Mucosa of stomach (tissue), 1 donor: ENCODE results near the gene PPEF1.

Source experiments
- H3K27me3 ChIP-seq: one replicate; pipeline ENCODE4 v1.7.0; 2013; ENCODE audit warnings: mild to moderate bottlenecking, low read length; ENCODE audit not compliant: control insufficient read depth, insufficient read depth
- H3K36me3 ChIP-seq: one replicate; pipeline ENCODE4 v1.7.0; 2013; ENCODE audit warnings: low read length; ENCODE audit not compliant: control insufficient read depth, insufficient read depth
- H3K4me1 ChIP-seq: one replicate; pipeline ENCODE4 v1.7.0; 2013; ENCODE audit warnings: mild to moderate bottlenecking, low read length; ENCODE audit not compliant: control insufficient read depth, insufficient read depth
- H3K4me3 ChIP-seq: one replicate; pipeline ENCODE4 v1.7.0; 2013; ENCODE audit warnings: low read length
- H3K9ac ChIP-seq: one replicate; pipeline ENCODE4 v1.7.0; 2013; ENCODE audit warnings: mild to moderate bottlenecking, low read length, moderate library complexity
- H3K9me3 ChIP-seq: one replicate; pipeline ENCODE4 v1.7.0; 2013; ENCODE audit warnings: mild to moderate bottlenecking, low read length, moderate library complexity; ENCODE audit not compliant: control insufficient read depth
- donor health status: Pancreatic carcinoma.

The PPEF1 gene

DNA sequence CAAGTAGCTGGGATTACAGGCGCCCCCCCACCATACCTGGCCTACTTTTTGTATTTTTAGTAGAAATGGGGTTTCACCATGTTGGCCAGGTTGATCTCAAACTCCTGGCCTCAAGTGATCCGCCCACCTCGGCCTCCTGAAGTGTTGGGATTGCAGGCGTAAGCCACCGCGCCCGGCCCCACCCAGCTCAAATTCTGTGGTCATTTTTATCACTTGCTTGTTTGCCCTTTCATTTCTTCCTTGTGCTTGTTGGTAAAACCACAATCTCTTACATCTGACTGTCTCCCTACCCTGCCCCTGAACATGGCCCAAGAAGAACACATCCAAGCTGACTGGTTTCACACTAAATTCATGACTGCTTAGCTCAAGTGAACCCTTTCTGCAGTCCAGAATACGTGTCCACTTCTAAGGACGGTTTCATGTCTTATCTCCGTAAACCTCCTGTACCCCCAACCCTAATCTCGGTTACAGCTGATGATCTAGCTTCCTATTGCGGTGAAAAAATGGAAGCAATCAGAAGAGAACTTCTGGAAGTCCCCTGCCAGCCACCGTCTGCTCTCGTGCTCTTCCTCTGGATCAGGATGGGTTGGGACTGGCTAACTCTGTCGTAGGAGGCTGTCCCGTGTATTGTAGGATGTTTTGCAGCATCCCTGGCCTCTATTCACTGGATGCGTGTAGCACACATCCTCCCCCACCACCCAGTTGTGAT, 30.1 kb upstream of the PPEF1 start:
- Histone ChIP-seq H3K9me3 (no peaks in the 10 kb centered on the region), H3K27me3 (no peaks in the 10 kb centered on the region), H3K4me3 (no peak overlapping the region), H3K9ac (no peak overlapping the region), H3K4me1 (peaks cover 5% of the 10 kb centered on the region), H3K36me3 (no peaks in the 10 kb centered on the region)

GRCh38 chrX:18681996-18682395, 25.4 kb upstream of the PPEF1 start:
- H3K9me3 ChIP-seq = no peaks in the 10 kb centered on the region
- H3K36me3 ChIP-seq = no peaks in the 10 kb centered on the region
- H3K4me3 ChIP-seq = no peak overlapping the region

DNA sequence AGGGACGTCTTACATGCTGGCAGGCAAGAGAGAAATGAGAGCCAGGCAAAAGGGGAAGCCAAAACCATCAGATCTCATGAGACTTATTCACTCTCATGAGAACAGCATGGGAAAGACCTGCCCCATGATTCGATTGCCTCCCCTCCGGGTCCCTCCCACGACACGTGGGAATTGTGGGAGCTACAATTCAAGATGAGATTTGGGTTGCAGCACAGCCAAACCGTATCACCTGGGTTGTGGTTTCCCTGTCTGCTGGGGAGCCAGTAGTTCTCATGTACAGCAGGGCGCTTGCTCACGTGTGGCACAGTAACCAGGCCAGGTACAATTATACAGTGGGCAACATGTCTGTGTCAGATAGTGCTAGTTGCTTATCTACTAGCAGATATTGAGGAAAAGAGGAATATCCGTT, 24.5 kb upstream of the PPEF1 start:
- Histone ChIP-seq H3K36me3 (no peaks in the 10 kb centered on the region), H3K4me3 (no peak overlapping the region), H3K4me1 (no peaks in the 10 kb centered on the region), H3K9me3 (no peaks in the 10 kb centered on the region), H3K9ac (no peak overlapping the region), H3K27me3 (no peaks in the 10 kb centered on the region)

More at GRCh38 chrX:18681996-18682395, 25.4 kb upstream of the PPEF1 start:
- no peak overlapping the region for H3K9ac ChIP-seq
- H3K27me3 ChIP-seq = no peaks in the 10 kb centered on the region
- H3K4me1 ChIP-seq = no peaks in the 10 kb centered on the region

- no peak overlapping the region for H3K9ac ChIP-seq
- no peaks in the 10 kb centered on the region for H3K4me1 ChIP-seq
- no peaks in the 10 kb centered on the region for H3K9me3 ChIP-seq
- H3K4me3 ChIP-seq = no peak overlapping the region
- no peaks in the 10 kb centered on the region for H3K27me3 ChIP-seq
- no peaks in the 10 kb centered on the region for H3K36me3 ChIP-seq
Observed at GRCh38 chrX:18687856-18688495, 19.5 kb upstream of the PPEF1 start.

DNA sequence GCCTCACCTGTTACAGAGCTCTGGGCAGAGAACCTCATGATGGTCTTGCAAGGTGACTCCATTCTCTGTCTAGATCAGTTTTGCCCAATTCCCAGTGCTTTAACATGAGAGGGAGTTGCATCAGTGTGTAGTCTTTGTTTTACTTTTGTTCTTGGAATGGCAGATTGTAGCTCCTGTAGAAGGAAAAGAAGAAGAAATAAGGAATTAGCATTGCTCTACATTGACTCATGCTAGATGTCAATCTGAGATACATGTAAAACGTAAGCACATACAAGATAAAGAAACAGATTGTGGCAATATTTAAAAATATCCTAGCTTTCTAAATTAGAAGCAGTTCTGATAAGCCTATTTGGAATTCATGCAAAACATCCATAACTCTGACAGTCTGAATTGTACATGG, 16.0 kb upstream of the PPEF1 start:
- H3K4me1 ChIP-seq = no peaks in the 10 kb centered on the region

DNA sequence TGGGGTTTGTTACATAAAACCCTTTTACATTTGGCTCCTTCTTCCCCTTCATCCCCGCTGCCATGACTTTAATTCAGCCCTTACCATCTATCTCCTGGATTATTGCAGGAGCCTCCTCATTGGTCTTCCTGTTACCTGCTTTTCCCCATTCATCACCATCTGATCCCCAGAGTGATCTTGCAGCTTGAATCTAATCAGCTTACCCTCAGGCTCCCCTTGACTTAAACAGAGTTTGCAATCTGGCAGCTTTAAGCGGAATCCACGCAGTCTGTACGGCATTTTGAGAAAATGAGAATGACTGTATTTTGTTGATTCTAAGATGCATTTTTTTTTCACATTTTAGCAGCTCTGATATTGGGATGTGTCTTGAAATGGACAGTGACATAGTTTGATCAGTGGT, 14.9 kb upstream of the PPEF1 start:
- Histone ChIP-seq H3K4me1 (no peaks in the 10 kb centered on the region), H3K9me3 (no peaks in the 10 kb centered on the region), H3K27me3 (no peaks in the 10 kb centered on the region), H3K4me3 (no peak overlapping the region), H3K9ac (no peak overlapping the region), H3K36me3 (no peaks in the 10 kb centered on the region)

More for the DNA sequence above, 16.0 kb upstream of the PPEF1 start:
- no peaks in the 10 kb centered on the region for H3K36me3 ChIP-seq
- H3K4me3 ChIP-seq = no peak overlapping the region
- no peaks in the 10 kb centered on the region for H3K27me3 ChIP-seq
- H3K9me3 ChIP-seq = no peaks in the 10 kb centered on the region
- no peak overlapping the region for H3K9ac ChIP-seq

- H3K9me3 ChIP-seq = no peaks in the 10 kb centered on the region
- H3K27me3 ChIP-seq = no peaks in the 10 kb centered on the region
- no peaks in the 10 kb centered on the region for H3K4me1 ChIP-seq
- H3K36me3 ChIP-seq = no peaks in the 10 kb centered on the region
- H3K9ac ChIP-seq = no peak overlapping the region
- H3K4me3 ChIP-seq = no peak overlapping the region
Observed at GRCh38 chrX:18696653-18697052, 10.8 kb upstream of the PPEF1 start.

- Histone ChIP-seq H3K9ac (no peak overlapping the region), H3K27me3 (no peaks in the 10 kb centered on the region), H3K4me3 (no peak overlapping the region), H3K9me3 (no peaks in the 10 kb centered on the region), H3K36me3 (no peaks in the 10 kb centered on the region), H3K4me1 (peaks cover 4% of the 10 kb centered on the region)
Observed at GRCh38 chrX:18698737-18699650, 8.5 kb upstream of the PPEF1 start.

DNA sequence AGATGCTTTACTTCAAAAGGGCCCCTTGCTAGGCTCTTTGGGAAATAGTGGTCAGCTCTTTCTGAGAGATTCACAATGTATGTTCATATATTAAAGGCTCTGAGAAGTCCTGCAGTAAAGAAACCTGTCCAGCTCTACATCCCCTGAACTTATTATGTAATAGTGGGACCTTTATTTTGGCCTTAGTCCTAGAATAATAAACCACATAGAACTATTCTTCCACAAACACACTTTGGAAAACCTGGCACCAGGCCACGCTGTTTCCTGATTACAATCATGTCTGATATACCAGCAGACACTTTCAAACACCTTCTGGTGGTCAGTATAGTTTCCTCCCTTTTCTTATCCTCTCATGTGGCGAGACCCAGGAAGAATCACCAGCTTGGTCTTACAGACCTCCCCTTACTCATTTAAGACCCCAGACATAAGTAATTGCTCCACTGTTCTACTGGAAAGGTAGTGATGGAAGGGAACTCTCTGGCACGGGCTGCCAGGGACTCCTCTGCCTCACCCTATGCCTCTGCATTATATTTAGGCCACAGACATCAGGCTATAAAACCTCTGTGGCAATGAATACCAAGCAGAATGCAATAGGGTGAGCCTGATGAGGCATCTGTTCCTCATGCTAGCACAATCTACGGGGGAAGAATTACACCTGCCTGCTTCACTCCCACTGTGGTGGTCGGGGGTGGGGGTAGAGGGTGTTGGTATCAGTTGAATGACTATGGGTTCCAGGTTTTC, 5.7 kb upstream of the PPEF1 start:
- Histone ChIP-seq H3K27me3 (no peaks in the 10 kb centered on the region), H3K4me3 (no peak overlapping the region), H3K9ac (no peak overlapping the region), H3K36me3 (no peaks in the 10 kb centered on the region), H3K9me3 (no peaks in the 10 kb centered on the region), H3K4me1 (peaks cover 4% of the 10 kb centered on the region)

DNA sequence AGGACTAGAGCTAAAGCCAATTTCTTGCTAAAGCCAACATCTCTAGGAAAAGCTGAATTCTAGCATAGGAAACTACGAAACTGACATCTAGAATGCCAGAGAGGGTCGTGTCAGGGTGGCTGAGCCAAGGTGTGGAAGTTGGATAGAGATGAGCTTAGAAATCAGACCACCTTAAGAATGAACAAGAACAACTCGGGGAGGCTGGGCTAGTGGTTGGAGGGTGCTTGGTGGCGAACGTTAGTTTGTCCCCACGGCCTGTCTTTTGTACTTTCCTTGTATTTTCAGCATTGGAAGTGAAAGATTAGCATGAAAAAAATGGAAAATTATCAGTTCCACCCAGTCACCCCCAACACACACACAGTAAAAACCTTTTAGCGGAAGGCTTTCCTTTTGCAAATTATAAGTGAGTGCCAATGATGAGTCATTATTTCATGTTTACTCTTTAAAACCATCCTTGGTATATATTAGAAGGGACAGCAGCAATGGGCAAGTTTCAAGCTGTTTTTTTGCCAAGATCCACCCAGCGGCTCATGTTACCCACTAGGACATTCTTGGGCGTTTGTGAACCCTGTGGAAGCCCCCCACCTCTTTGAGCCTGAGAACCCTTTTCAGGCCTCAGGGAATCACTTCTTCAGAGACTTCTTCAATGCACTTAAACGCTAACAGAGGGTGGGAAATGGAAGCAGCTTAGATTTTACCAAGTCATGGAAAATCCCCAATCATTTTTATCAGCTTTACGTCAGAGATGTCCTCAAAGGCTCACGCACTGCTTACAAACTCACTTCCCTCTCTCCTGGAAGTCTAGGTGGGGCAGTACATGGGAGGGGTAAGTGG, 4.9 kb upstream of the PPEF1 start:
- Histone ChIP-seq H3K9me3 (no peaks in the 10 kb centered on the region), H3K4me1 (peaks cover 4% of the 10 kb centered on the region), H3K27me3 (no peaks in the 10 kb centered on the region), H3K9ac (no peak overlapping the region), H3K4me3 (no peak overlapping the region), H3K36me3 (no peaks in the 10 kb centered on the region)

DNA sequence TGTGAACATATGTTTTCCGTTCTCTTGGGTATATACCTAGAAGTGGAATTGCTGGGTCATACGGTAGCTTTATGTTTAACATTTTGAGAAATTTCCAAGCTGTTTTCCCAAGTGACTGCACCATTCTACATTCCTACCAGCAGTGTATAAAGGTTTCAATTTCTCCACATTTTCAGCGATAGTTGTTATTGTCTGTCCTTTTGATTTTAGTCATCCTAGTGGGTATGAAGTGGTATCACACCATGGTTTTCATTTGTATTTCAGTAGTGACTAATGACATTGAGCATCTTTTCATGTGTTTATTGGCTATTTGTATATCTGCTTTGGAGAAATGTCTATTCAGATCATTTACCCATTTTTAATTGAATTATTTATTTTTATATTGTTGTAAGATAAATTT, 2.4 kb downstream of the PPEF1 start:
- no peak overlapping the region for H3K4me3 ChIP-seq

More for the DNA sequence above, 2.4 kb downstream of the PPEF1 start:
- Histone ChIP-seq H3K4me1 (no peaks in the 10 kb centered on the region), H3K9me3 (no peaks in the 10 kb centered on the region), H3K9ac (no peak overlapping the region), H3K36me3 (no peaks in the 10 kb centered on the region), H3K27me3 (no peaks in the 10 kb centered on the region)
